GM19193 (cell line): Measurements from ENCODE around the gene ROPN1L.

Source experiments
- POLR2A ChIP-seq: IDR thresholded peaks from 4 replicates; pipeline ENCODE4 v1.6.1; 2011; ENCODE audit not compliant: insufficient read depth, insufficient read length; ENCODE audit errors: extremely low read depth

Gene ROPN1L

GRCh38 chr5:10421896-10422691, 19.6 kb upstream of the ROPN1L start:
- TF ChIP-seq POLR2A: no peak

GRCh38 chr5:10423022-10423421, 18.7 kb upstream of the ROPN1L start:
- no peak for TF ChIP-seq POLR2A

- TF ChIP-seq POLR2A: no peak
These were observed 17.5 kb upstream of the ROPN1L start for GRCh38 chr5:10424124-10424731.

GRCh38 chr5:10427201-10427600, 14.5 kb upstream of the ROPN1L start:
- TF ChIP-seq POLR2A: no peak

- TF ChIP-seq POLR2A: no peak
These were observed 13.7 kb upstream of the ROPN1L start for GRCh38 chr5:10427978-10428377.

GRCh38 chr5:10431415-10431814, 10.3 kb upstream of the ROPN1L start:
- TF ChIP-seq POLR2A: no peak

GRCh38 chr5:10432059-10433008, 9.3 kb upstream of the ROPN1L start:
- no peak for TF ChIP-seq POLR2A

- TF ChIP-seq POLR2A: no peak
These were observed 7.3 kb upstream of the ROPN1L start for GRCh38 chr5:10434392-10434791.

- no peak for TF ChIP-seq POLR2A
These were observed 3.4 kb upstream of the ROPN1L start for GRCh38 chr5:10438301-10438700.

GRCh38 chr5:10439692-10440091, 2.0 kb upstream of the ROPN1L start:
- TF ChIP-seq POLR2A: no peak

- TF ChIP-seq POLR2A: no peak
These were observed 1.2 kb upstream of the ROPN1L start for GRCh38 chr5:10440367-10440990.

GRCh38 chr5:10441992-10442435, 335 bp downstream of the ROPN1L start:
- no peak for TF ChIP-seq POLR2A

- TF ChIP-seq POLR2A: no peak
These were observed 897 bp downstream of the ROPN1L start for GRCh38 chr5:10442576-10442975.

GRCh38 chr5:10445352-10445751, 3.7 kb downstream of the ROPN1L start:
- TF ChIP-seq POLR2A: no peak

- no peak for TF ChIP-seq POLR2A
These were observed 4.8 kb downstream of the ROPN1L start for GRCh38 chr5:10446490-10446889.

- TF ChIP-seq POLR2A: no peak
These were observed 5.4 kb downstream of the ROPN1L start for GRCh38 chr5:10447041-10447440.
